Adrenal gland (tissue), 12 donors: ENCODE results near the gene CCDC196. TPM values are rescaled to one million over a fixed set of nuclear protein-coding genes. Genes with fewer than 3 reads are reported as not detected.

Source experiments
- DNase-seq, 7 donors: peaks; one replicate each; pipeline ENCODE4 v3.0.0-alpha.2; 2019 to 2020
- H3K27ac ChIP-seq, 5 donors: fragments of 200-600 bp; sonication (generic) in 4 of 5; 1 replicate in 3 of 5; 2 replicates in 2 of 5; pipeline versions ENCODE4 v1.5.1 to v1.8.0; 2016 to 2020; ENCODE audit warnings: mild to moderate bottlenecking in 1 of 5
- H3K27me3 ChIP-seq: fragments of 200-600 bp; 2 replicates; pipeline ENCODE4 v1.8.0; 2021
- H3K36me3 ChIP-seq, 2 donors: fragments of 200-600 bp; replicated peaks in 1 of 2; 1 replicate in 1 of 2; 2 replicates in 1 of 2; pipeline versions ENCODE4 v1.5.1 to v1.8.0; 2018 to 2022
- H3K4me1 ChIP-seq, 2 donors: fragments of 200-600 bp; replicated peaks in 1 of 2; 1 replicate in 1 of 2; 2 replicates in 1 of 2; pipeline versions ENCODE4 v1.5.1 to v1.8.0; 2018 to 2021
- H3K4me3 ChIP-seq, 4 donors: fragments of 200-600 bp; sonication (generic) in 3 of 4; one replicate each; pipeline ENCODE4 v1.5.1; 2016 to 2018
- H3K9me3 ChIP-seq, 3 donors: fragments of 200-600 bp; sonication (generic) in 1 of 3; replicated peaks in 1 of 3; 1 replicate in 2 of 3; 2 replicates in 1 of 3; pipeline versions ENCODE4 v1.5.1 to v1.8.0; 2016 to 2021
- POLR2A ChIP-seq, 2 donors: fragments of 450-650 bp; IDR thresholded peaks; one replicate each; pipeline ENCODE4 v1.6.1; 2017; ENCODE audit warnings: antibody characterized with exemption in 2 of 2, mild to moderate bottlenecking in 2 of 2, moderate library complexity in 1 of 2
- WGBS, 4 donors: extraction: QIAGEN DNeasy Blood & Tissue Kit in 2 of 4; methylation state at CpG; one replicate each; pipeline versions ENCODE4 v1.1.5 to v1.1.7; 2013 to 2017; 5-methylcytosine and 5-hydroxymethylcytosine counted together
- intact Hi-C, 2 donors: fragments of 100-400 bp; cut with DNase I; formaldehyde crosslinking; loops; one replicate each; pipeline versions ENCODE4 v1.14.1 to v1.15.0; 2022 to 2023
- polyA plus RNA-seq, 3 donors: library from polyadenylated mRNA; stranded (reverse); fragments of 200-250 nt in 2 of 3; fragments of 350-450 nt in 1 of 3; fragmentation: Illumina TruSeq in 1 of 3; extraction: RNeasy Lipid Tissue Mini Kit (QIAGEN cat#74804) in 1 of 3; gene quantifications; one replicate each; pipeline ENCODE4 v1.2.3, GENCODE V29; 2013 to 2014
- total RNA-seq, 9 donors: library from RNA; depleted of rRNA in 4 of 9; stranded (reverse); fragments of >200 nt in 4 of 9; fragments of 120-200 nt in 1 of 9; fragmentation: NEBNext Ultra II Directional in 1 of 9; extraction: Animal tissue kit (Norgen Biotek cat#: 25700) in 1 of 9; gene quantifications; one replicate each; pipeline versions ENCODE4 v1.1.0 to v1.2.4, GENCODE V29; 2013 to 2023
- TF ChIP-seq, protein P1 (sequence below), 6 experiments: fragments of 450-650 bp in 4 of 6; fragments of 200-600 bp in 2 of 6; sonication (generic) in 1 of 6; IDR thresholded peaks; 1 replicate in 5 of 6; 2 replicates in 1 of 6; pipeline versions ENCODE4 v1.5.1 to v1.8.0; 2016 to 2021; ENCODE audit warnings: antibody characterized with exemption in 6 of 6, mild to moderate bottlenecking in 2 of 6, moderate library complexity in 1 of 6
- donor health status: healthy with polysubstance abuse.
- donor health status: Bipolar disorder and iron deficiency.
- donor health status: DM: yes; HTN: yes; CAD: no.
- donor health status: DM: no; HTN: no; CAD: no.
- donor health status: DM: no; HTN: no; CAD: no.
- donor health status: DM: yes; HTN: yes; CAD: no.

CCDC196 gene
- total and polyA plus RNA-seq, 12 donors = not detected

DNA sequence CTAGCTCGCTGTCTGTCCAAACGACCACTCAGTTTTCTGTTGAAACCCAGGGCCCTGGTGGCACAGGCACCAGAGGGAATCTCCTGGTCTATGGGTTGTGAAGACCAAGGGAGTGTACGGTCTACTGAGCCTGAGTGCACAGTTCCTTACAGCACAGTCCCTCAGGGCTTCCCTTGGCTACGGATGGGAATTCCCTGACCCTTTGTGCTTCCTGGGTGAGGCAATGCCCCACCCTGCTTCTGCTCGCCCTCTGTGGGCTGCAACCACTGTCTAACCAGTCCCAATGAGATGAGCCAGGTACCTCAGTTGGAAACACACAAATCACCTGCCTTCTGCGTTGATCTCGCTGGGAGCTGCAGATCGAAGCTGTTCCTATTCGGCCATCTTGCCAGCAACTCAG, 44.4 kb downstream of the CCDC196 start:
- 94 to 96% (median 95%) methylated on average over 9 of the region's 9 CpGs for WGBS, 4 donors
- Histone ChIP-seq H3K9me3 (no peaks in the 10 kb centered on the region), H3K27ac (no peak overlapping the region), H3K27me3 (no peaks in the 10 kb centered on the region), H3K4me3 (no peak overlapping the region), H3K4me1 (no peaks in the 10 kb centered on the region), H3K36me3 (no peaks in the 10 kb centered on the region)
- no peak for DNase-seq
- intact Hi-C loops = no loop called here
- TF ChIP-seq, protein P1, sequence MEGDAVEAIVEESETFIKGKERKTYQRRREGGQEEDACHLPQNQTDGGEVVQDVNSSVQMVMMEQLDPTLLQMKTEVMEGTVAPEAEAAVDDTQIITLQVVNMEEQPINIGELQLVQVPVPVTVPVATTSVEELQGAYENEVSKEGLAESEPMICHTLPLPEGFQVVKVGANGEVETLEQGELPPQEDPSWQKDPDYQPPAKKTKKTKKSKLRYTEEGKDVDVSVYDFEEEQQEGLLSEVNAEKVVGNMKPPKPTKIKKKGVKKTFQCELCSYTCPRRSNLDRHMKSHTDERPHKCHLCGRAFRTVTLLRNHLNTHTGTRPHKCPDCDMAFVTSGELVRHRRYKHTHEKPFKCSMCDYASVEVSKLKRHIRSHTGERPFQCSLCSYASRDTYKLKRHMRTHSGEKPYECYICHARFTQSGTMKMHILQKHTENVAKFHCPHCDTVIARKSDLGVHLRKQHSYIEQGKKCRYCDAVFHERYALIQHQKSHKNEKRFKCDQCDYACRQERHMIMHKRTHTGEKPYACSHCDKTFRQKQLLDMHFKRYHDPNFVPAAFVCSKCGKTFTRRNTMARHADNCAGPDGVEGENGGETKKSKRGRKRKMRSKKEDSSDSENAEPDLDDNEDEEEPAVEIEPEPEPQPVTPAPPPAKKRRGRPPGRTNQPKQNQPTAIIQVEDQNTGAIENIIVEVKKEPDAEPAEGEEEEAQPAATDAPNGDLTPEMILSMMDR (IDR thresholded peaks at IDR 0.05) = no peak
- no peak for TF ChIP-seq POLR2A (IDR thresholded peaks at IDR 0.05)

DNA sequence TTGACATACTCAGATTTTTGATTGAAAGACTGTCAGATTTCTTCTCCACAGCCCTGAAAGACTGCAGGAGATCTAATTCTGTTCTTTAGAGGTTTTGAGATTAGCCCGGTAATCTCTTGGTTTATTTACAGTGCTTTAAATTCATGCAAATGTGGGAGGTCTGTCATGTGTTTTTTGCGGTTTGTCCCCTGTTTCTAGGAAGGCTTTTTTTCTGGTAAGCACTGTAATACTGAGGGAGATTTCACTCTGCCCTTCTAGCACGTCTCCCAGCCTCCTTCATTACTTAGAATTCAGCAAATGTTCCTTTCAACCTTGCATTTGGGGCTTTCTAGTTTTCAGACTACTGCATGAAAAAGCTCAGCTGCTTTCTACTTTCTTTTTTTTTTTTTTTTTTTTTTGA, 52.9 kb downstream of the CCDC196 start:
- 77 to 86% (median 85%) methylated on average over 3 of the region's 3 CpGs for WGBS, 4 donors
- Histone ChIP-seq H3K4me1 (no peaks in the 10 kb centered on the region), H3K27me3 (no peaks in the 10 kb centered on the region), H3K9me3 (no peaks in the 10 kb centered on the region), H3K27ac (no peak overlapping the region), H3K4me3 (no peak overlapping the region), H3K36me3 (no peaks in the 10 kb centered on the region)
- TF ChIP-seq POLR2A (IDR thresholded peaks at IDR 0.05) = no peak
- TF ChIP-seq, protein P1 (IDR thresholded peaks at IDR 0.05) = no peak
- intact Hi-C loops = no loop called here
- no peak for DNase-seq

DNA sequence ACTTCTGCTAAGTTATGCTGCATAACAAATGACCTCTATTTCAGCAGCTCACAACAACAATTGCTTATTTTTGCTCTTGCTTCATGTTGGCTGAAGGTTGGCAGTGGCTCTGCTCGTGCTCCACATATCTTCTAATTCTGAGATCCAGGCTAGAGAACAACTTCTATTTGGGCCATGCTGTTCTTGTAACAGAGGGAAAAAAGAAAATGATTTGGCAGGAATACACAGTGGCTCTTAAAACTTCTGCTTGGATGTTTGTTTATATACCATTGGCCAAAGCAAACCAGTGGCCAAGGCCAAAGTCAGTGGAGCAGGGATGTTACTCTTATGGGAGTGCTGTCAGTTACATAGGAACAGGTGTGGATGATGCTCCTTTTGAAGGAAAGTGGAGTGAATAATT, 53.9 kb downstream of the CCDC196 start:
- Histone ChIP-seq H3K36me3 (no peaks in the 10 kb centered on the region), H3K4me1 (no peaks in the 10 kb centered on the region), H3K9me3 (no peaks in the 10 kb centered on the region), H3K4me3 (no peak overlapping the region), H3K27me3 (no peaks in the 10 kb centered on the region), H3K27ac (no peak overlapping the region)
- no peak for DNase-seq
- no peak for TF ChIP-seq POLR2A (IDR thresholded peaks at IDR 0.05)
- TF ChIP-seq, protein P1 (IDR thresholded peaks at IDR 0.05) = no peak
- 75 to 91% (median 79%) methylated on average over 1 of the region's 1 CpG for WGBS, 4 donors
- intact Hi-C loops = no loop called here

DNA sequence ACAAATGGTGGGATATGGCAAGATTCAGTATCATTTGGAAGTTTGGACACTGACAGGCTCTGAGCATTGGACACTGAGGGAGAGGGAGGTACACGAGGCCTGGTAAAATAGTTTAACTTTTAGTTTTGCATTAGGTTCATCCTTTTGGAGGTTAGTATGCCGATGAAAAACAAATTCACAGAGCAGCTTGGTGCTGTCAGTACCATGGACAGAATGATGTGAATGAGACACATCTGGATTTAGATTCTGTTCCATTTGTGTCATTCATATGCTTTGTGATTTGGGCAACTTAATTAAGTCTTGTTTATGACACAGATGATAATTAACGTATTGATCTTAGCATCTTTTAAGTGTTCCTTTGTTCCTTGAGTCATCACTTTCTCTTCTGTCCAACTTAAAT, 55.5 kb downstream of the CCDC196 start:
- no peak overlapping the region for H3K27ac ChIP-seq
- 91 to 92% (median 91%) methylated on average over 3 of the region's 3 CpGs for WGBS, 4 donors
- no peak for TF ChIP-seq POLR2A (IDR thresholded peaks at IDR 0.05)
- TF ChIP-seq, protein P1 (IDR thresholded peaks at IDR 0.05) = no peak

More for the DNA sequence above, 55.5 kb downstream of the CCDC196 start:
- DNase-seq = no peak
- Histone ChIP-seq H3K4me3 (no peak overlapping the region), H3K4me1 (no peaks in the 10 kb centered on the region), H3K36me3 (no peaks in the 10 kb centered on the region), H3K9me3 (no peaks in the 10 kb centered on the region), H3K27me3 (no peaks in the 10 kb centered on the region)
- intact Hi-C loops = no loop called here
